DMS53 (cell line): ENCODE results near the gene BICC1.
A peak's percentile ranks its signal among the peaks of the same experiment; 100 is the strongest.
"Not testable (repeated sequence)": the region's sequence is repeated elsewhere in the genome, so short reads cannot be mapped to it uniquely, and the experiment has no call there.

ENCODE experiments used
- DNase-seq: peaks from one replicate; lab custom pipeline; 2025; lab: John Stamatoyannopoulos, UW

Gene BICC1

DNA sequence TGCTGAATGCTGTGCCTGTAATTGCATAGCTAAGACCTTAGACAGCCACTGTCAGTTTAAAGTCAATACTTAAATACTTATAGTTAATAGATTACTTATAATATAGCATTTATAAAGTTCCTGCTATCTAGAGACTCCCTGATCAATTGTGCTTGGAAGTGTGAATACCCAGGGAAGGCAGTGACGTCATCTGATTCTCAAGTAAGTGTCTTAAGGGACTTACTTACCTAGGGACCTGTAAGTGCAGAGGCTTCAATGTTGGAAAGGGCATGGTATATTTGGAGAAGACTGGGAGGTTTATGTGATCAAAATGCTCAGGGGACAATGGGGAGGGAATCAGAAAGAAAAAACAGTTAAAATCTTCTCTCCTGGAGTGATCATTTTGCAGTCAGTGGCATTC is 55.0 kb downstream of the BICC1 start:
- no peak for DNase-seq

DNA sequence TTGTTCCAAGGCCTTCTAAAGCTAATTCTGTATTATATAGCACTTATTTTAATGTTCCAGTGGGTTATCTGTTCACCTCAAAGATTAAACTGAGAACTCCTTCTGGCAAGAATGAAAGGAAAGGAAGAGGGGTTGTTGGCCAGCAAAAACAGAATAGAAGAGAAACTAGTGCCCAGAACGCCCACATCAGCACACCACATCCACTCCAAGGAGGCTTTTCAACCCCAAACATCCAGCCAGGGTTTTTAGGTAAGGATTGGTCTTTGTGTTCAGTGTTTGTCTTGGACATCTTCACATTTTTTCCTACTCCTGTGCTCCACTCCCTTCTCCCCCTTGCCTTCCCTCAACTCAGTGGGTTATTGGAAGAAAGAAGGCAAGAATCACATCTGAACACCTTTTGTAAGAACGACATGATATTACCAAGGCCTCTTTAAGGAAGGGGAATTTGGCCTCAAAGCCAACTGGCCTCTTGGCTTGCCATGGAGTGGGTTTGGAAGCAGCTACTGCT is 55.8 kb downstream of the BICC1 start:
- DNase-seq: no peak

DNA sequence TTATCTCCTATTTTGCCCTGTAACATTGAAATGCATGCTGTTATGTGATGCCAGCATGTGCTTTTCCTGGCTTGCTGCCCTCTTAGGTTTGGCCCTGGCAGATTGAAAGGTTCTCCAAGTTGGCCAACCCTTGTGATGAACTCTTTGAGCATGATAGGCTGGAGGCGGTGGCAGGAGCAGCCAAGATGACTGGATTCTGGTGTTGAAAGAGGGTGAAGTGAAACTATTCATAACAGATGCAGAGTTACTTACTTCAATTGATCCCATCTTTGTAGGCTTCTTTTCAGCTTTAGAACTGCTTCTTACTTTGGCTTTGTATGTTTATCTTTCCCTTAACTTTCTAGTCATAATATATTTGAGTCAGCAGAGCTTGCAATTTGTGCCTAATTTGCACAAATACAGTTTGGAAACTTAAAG is 57.6 kb downstream of the BICC1 start:
- no peak for DNase-seq

DNA sequence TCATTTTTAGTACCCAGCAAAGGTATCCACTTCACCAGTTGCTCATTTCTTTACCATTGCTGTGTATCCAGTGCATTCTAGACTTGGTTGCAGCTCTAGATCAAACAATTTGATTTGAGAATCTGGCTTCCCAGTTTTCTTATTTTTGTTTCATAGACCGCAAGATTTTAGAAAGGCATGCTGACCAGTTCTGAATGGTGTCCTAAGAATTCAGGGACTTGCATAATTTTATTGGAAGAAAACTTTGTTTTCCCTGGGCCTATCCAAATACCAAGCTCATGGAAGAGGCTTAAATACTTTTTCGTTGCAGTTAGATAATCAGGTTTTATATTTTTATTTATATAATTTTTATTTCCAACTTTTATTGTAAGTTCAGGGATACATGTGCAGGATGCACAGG is 58.3 kb downstream of the BICC1 start:
- DNase-seq: no peak

DNA sequence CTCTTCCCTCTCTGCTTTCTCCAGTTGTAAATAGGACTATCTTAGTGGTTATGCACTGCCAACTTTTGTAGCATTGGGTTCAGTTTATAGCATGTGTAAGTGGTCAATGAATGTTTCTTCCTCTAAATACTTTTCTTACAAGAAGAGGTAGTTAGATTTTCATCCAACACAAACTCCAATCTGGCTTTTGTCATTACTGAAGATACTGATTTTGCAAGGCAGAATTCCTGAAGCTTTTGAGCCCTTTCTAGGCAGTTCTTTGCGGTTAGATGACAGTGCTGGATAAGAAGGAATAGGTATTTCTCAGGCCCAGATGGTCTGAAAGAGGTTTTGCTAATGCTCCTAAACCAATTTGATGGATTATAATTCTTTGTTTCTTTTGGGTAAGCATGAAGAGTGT is 60.5 kb downstream of the BICC1 start:
- DNase-seq: no peak

DNA sequence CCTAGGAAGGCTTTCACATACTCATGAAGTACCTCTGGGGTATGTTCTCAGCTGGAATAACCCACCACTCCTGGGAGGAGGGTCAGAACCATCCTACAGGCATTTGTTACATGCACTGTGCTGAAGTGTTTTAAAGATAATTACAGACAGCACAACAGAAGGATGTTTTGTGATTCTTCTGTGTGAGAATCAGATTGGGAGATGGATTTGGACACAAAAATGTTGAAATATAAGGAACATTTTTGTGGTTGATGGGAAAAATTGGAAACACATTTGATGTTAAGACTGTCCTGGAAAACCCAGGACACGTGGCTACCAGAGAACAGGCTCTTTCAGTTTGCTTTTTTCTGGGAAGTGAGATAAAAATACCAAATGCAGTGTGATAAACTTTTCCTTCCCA is 61.4 kb downstream of the BICC1 start:
- DNase-seq: no peak

DNA sequence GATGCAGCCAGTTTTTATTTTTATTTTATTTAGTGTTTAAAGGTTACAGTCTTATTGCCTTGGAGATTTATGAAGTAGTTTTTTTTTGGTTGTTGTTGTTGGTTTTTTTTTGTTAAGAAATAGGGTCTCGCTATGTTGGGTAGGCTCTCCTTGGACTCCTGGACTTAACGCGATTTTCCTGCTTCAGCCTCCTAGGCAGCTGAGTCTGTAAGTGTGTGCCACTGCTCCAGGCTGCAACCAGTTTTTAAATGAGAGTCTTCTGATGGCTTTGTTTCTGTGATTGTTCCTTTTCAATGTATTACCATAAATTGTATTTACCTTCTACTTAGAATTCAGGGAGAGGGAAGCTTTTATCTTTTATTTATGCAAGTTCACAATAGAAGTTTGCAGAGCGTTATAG is 62.8 kb downstream of the BICC1 start:
- DNase-seq: no peak

DNA sequence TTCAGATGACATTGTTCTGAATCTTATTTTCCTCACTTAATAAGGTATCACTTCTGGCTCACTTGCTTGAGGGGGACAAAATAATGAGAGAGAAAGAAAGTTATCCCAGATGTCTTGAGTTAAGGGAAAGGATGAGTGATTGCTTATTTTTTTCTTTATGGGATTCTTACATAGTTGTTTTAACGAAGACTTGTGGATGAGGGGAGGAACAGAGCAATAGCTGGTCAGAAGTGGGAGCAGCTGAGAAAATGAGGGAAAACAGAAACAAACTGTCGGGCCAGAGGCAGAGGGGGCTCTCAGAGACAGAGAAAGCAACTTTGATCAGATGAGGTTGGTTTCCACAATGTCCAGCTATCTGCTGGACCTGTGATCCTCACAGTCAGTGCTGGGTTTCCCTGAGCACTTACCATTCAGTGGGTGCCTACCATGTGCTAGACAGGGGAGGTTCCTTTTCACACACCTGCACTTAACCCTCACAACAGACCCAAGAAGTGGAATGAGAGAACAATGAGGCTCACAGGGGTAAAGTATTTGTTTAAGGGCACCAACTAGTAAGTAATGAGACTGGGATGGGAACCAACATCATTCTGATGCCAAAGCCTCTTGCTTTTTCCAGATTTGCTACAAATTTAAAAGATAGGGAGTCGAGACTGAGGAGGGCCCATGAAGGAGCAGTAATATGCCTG is 64.2 kb downstream of the BICC1 start:
- DNase-seq: no peak

DNA sequence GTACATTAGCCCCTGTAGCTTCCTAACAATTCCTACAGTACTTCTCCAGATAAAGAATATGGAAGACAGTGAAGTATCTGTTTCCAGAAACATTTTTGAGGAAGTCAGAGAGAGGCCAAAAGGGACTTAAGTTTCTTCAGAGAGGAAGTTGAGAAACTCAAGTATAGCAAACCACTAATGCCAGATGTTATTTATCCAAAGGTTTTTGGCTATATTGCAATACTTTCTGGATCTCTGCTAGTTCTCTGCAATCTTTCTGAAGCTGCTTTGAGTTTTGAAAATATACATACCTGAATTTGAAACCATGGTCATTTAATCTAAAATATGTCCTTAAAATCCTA is 64.7 kb downstream of the BICC1 start:
- no peak for DNase-seq

DNA sequence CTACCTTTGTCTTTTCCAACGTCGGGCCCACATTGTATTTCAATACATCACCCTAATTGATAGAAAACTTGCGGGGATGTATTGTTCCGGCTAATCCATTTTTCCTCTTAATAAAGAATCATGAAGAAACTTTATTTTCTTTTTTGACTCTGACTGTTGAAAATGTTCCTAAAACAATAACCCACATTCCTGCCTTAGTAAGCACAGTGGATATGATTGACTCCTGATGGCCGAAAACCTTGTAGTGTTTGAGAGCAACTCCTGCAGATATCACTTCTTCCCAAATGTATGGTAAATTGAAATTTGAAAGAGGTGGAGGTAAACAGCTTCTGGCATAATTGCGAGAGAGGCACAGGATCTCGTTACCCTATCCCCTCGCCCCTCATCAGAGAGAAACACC is 65.7 kb downstream of the BICC1 start:
- DNase-seq: no peak

DNA sequence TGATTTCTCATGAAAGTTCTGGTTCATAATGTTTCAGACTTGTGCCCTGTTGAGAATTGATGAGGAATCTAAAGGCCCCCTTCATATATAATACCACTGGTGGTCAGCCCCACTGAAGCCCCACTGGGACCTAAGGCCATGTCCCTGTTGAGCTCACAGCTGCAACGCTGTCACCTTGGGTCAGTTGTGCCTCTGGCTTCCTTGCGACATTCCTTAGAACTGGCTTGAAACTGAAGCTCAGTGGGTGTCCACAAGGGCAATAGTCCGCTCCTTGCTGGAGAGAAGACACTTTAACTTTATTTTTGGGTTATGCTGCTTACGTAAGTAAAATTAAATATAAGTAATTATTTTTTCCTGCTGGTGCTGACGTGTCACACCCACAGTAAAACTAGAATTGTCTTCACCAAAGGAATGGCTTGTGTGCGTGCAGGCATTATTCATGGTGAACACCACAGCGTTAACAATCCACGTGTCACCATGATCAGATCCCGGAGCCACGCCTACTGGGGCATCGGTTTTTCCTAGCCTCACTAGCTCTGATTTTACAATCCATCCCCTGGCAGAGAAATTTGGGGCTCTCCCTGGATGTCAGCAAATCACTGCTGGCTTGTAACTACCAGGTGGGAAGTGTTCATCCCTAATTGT is 66.5 kb downstream of the BICC1 start:
- no peak for DNase-seq

DNA sequence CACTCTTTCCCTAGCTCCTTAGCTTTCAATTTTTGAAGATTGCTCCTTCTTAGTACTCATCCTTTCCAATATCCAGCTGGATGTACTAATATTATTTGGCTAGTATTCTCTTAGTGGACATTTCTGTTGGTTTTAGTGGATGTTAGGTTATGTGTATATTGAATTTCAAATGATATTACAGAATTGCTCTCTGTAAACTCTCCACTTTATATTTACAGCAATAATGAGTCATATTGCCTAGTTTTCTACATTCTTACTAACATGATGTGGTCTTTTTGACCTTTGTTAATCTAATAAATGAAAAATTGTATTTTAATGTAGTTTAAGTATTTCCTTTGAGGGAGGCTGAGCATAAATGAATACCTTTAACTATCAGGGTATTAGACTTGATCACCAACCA is 69.4 kb downstream of the BICC1 start:
- no peak for DNase-seq

DNA sequence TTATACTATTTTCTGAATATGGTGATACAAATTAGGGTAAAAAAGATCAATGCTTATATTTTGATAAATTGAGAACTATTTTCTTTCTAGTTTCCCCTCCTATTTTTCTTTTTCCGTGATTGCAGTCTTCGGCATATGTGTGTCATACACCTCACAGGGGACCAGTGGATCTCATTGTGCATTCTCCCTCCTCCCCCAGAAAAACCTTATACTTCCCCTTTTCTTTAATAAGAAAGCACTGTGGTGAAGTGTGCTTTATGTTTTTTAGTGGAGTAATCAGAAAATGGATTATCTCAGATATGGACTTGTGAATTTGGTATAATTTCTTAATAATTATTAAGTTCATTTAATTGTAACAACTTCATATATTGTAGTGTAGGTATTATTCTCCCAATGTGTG is 72.8 kb downstream of the BICC1 start:
- no peak for DNase-seq

DNA sequence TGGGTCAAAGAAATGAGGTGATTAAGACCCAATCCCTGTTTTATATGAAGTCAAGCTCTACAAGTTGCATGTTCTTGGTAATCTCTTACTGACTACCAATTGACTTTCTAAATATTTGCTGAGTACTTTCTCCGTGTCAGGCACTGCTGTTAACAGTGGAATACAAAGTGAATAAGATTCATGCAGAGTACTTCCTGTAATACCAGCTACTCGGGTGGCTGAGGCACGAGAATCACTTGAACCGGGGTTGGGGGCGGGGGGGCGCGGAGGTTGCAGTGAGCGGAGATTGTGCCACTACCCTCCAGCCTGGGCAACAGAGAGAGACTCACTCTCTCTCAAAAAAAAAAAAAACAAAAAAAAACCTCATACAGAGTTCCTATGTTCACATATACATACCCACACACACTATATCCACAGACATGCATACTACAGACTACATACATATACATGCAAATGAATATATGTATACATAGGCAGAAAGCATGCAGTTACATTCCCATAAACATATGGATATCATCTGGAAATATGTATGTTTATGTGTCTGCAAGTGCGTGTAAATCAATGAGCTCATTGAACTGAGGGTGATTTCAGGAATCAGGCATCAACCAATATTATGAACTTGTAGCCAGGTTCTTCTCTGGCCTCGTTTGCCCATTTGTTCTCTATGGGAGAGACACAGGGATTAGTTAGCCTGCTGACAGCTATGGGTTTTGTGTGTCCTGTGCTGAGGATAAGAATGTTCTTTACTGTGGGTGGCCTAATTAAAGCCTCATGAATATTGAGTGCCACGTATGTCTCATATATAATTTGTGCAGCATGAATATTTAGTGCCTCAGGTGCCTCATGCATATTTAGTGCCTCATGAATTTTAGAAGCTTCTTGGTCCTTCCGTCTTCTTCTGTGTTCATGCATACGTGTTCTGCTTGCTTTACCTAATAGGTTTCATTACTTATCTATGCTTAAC is 73.9 kb downstream of the BICC1 start:
- no peak for DNase-seq

DNA sequence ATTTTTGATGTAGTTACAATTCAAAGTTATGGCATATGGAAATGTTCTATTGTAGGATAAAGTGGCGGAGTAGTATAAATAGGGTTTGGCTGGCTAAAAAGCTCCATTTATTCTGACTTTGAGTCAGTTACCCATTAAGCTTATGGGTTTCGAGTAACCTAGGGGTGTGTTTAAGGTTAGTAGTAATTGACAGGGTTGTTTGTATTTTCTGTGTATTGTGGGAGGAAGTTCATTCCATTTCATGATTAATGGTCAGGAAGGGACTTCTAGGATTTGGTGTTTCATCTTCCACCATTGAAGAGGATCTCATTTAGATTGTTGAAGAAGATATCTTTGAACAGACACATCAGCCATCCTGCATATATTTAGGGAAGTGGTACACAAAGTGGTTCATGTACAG is 75.0 kb downstream of the BICC1 start:
- DNase-seq: no peak

DNA sequence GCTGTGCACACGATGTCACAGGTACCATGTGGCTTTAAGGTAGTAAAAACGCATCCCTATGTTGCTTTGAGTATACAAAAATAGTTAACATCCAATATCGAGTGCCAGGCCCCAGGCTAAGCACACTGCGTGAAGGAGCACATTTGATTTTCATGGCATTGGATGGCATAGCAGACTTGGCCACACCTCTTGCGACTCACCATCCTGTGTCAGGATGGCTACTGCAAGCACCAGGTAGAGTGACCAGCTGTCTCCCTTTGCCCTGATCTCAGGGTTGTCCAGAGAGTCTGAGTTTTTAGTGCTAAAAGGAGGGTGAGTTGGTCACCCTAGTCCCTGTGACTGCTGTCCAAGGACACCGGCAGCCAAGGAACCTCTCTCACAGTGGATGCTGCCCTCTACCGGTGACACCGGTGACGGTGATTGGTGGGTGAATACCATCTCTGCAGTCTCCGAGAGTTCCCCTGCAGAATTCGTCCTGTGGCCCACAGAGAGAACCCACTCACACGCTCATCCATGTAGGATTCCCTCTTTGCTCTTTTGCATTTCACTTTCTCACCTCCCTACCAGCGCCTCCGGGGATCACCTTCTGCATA is 76.1 kb downstream of the BICC1 start:
- DNase-seq: no peak

DNA sequence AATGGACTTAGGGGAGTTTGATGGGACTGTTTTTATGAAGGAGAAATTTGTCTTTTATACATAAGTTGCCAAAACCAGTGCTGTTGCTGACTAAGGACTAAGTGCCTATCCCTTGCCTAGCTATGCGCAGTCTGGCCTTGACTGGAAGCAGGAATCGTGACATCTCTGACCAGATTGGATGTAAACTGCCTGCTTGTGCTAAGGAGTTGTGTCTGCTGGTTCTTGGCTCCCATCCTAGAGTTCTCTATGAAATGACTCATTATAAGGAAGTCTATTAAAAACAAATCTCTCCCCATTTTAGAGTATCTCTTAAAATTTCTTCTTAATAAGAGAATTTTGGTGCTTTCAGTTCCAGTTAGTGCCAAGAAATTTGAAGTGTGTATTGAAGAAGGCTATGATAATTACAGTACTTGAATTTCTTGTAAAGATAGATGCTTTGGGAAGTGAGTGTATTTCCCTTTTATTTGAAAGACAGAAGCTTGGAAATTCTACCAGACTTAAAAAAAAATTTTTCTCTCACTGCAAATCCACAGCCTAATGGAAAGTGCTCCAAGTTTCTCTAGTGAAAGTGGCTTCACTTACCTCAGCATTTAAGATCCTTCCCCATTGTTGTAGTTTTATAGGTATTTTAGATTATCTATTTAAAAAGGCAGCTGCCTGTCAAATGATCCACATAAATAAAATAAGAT is 77.6 kb downstream of the BICC1 start:
- DNase-seq: peak; percentile 8

DNA sequence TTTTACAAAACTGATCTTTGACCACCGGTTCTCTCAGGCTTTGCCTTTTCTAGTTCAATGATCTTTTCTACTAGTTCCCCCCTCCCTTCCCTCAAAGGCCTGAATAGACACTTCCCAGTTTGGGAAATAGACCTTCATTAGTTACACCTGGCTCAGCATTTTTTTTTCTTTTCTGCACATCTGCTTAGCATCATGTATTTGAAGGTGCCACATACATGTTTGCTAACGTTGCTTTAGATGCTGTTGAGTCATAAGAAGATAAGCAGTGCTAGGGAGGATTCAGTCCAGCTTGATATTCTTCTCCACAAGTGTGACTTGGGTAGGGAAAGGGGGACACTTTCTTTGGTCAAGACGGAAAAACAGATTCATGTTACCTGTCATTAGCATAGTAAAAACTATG is 78.3 kb downstream of the BICC1 start:
- DNase-seq: no peak

DNA sequence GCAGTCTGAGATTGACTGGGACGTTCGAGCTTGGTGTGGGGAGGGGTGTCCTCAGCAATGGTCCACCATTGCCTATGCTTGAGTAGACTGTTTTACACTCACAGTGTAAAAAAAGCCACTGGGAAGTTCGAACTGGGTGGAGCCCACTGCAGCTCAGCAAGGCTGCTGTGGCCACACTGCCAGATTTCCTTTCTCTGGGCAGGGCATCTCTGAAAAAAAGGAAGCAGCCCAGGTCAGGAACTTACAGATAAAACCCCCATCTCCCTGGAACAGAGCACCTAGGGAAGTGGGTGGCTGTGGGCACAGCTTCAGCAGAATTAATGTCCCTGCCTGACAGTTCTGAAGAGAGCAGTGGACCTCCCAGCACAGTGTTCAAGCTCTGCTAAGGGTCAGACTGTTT is 80.3 kb downstream of the BICC1 start:
- no peak for DNase-seq

DNA sequence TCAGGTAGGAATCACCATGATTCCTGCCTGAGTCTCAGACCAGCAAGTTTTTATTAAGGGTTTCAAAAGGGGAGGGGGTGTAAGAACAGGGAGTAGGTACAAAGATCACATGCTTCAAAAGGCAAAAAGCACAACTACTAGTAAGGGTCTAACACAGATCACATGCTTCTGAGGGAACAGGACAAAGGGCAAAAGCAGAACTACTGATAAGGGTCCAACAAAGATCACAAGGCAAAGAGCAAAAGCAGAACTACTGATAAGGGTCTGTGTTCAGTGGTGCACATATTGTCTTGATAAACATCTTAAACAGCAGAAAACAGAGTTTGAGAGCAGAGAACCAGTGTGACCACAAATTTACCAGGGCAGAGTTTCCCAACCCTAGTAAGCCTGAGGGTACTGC is 84.5 kb downstream of the BICC1 start:
- DNase-seq: not testable (repeated sequence)

DNA sequence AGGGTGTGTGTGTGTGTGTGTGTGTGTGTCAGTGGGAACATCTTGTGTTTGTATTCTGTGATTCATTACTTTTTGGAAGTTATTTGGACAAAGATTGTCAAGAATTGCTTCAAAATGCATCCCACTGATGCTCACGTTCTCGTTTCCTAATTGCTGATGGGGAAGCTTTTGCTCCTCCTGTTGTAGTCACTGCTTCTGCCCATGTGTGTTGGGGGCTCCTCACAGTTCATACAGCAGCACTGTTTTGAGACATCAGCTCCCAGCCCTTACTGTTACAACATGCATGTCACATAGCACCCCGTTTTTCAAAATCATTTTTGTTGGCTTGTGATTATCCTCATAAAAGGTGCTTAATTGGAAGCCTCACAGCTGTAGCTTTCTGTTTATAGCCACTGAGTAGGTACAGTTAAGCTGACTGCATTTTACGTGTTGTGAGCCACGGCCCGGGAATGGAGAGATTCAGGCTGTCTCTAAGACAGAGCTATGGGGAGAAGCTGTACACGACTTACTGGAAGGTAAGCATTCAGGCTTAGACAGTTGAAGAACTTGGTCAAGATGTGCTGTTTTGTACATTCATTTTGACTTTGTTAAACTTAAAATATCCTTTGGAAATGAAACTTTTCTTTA is 87.4 kb downstream of the BICC1 start:
- DNase-seq: no peak
